HG03135 (cell line): ENCODE results near the gene SLC6A14.

Experiments
- ATAC-seq: cut with Tn5 transposase; IDR thresholded peaks from one replicate; pipeline ENCODE4 v1.9.1; 2021; ENCODE audit warnings: mild to moderate bottlenecking, moderate library complexity; ENCODE audit not compliant: unreplicated experiment

Gene SLC6A14, protein sequence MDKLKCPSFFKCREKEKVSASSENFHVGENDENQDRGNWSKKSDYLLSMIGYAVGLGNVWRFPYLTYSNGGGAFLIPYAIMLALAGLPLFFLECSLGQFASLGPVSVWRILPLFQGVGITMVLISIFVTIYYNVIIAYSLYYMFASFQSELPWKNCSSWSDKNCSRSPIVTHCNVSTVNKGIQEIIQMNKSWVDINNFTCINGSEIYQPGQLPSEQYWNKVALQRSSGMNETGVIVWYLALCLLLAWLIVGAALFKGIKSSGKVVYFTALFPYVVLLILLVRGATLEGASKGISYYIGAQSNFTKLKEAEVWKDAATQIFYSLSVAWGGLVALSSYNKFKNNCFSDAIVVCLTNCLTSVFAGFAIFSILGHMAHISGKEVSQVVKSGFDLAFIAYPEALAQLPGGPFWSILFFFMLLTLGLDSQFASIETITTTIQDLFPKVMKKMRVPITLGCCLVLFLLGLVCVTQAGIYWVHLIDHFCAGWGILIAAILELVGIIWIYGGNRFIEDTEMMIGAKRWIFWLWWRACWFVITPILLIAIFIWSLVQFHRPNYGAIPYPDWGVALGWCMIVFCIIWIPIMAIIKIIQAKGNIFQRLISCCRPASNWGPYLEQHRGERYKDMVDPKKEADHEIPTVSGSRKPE

DNA sequence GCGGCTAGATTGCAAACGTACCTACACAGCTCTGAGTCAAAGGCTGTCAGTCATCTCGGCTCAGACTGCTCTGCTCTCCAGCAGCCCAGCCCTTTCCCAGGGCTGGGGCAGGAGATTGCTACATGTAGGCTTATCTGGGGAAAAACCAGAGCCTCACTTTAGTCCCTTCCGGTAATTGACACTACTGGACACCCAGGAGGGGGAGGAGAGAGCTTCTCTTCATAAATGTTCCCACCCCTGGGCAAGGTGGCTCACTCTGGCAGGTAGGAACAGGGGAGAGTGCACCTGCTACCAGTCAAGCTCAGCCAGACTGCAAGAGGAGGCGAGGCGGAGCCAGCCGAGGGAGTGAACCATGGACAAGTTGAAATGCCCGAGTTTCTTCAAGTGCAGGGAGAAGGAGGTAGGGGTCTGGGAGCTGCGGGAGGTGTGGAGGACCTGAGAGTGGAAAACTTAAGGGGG lies at the start of gene SLC6A14:
TSS of gene SLC6A14 (plus strand) at position 249 of the 459 bp plus-strand sequence. CDS start at position 353, 104 bp downstream.
- no peak for ATAC-seq

- no peak for ATAC-seq
Observed at GRCh38 chrX:116395752-116396151, 40.7 kb upstream of the SLC6A14 start.

DNA sequence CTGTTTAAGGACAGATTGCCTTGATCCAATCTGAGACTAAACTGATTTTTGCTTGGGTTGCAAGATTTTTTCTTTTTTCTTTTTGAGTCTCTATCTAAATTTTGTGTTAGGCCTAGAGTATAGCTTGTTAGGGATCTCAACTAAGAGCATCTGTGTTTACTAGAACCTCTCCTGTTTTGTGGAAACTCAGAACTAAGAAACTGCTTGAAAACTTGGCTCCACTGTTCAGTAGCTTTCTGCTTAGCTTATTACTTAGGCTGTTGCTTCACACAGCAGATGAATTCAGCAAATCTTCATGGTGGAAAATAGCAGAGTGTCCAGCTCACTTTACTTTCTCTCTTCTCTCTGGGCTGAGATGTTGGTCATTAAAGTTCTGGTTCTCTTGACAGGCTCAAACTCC lies 36.7 kb upstream of the SLC6A14 start:
- no peak for ATAC-seq

GRCh38 chrX:116409219-116409618 lies 27.2 kb upstream of the SLC6A14 start:
- no peak for ATAC-seq

DNA sequence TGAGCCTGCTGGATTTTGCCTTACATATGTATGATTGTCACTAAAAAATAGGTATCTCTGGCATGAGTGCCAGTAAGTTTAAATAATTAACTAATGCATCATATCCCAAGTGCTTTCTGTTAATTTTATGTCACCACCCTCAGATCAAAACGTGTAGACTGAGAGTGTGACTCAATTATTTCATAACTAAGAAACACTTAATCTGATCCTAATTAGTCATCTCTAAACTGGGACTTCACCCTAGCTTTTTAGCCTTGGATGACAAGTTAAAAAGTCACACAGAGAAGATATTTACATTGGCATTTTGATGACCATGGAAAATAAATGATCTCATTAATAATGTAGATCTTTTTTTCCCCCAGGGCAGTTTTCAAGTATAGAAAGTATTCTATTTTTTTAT lies 23.1 kb upstream of the SLC6A14 start:
- ATAC-seq, result no peak

GRCh38 chrX:116417214-116417613 lies 19.2 kb upstream of the SLC6A14 start:
- no peak for ATAC-seq

GRCh38 chrX:116417968-116418367 lies 18.4 kb upstream of the SLC6A14 start:
- no peak for ATAC-seq

- ATAC-seq, result no peak
Observed at GRCh38 chrX:116427978-116428377, 8.4 kb upstream of the SLC6A14 start.

- no peak for ATAC-seq
Observed at GRCh38 chrX:116435597-116435996, 809 bp upstream of the SLC6A14 start.

DNA sequence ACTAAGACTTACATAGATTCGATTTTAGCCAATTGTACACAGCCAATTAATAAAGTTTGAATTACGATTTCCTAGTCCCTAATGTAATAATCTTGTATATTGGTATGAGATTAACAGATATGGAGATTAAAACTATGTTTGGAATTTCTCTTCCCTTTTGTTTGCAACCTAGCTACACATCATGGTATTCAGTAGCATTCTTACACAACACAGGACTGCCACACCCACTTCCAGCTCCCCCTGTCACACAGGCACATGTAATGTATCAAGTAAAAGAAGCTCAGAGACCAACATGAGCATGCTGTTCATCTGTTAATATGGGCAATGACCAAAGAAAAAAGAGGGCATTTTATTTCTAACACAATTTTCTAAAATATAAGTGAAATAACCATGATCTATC lies 12.8 kb downstream of the SLC6A14 start:
- no peak for ATAC-seq

- ATAC-seq, result no peak
Observed at GRCh38 chrX:116462822-116463221, 26.4 kb downstream of the SLC6A14 start, which contains the start of gene CT83. Gene CT83, minus strand, starts transcription at chrX:116462976. Its CDS starts 120 bp downstream, at chrX:116462856.

DNA sequence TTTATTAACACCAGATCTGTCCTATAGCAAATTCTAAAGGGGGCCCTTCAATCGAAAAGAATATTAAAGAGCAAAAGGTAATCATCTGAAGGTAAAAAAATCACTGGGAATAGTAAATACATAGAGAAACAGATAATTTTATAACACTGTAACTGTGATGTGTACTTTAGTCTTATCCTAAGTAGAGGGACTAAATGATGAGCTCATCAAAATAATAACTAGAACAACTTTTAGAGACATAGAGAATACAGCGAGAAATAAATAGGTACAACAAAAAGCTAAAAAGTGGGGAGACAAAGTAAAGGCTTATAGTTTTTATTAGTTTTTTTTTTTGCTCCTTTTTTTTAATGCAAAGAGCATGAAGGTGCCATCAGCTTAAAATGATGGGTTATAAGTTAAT lies 43.7 kb downstream of the SLC6A14 start:
- no peak for ATAC-seq

DNA sequence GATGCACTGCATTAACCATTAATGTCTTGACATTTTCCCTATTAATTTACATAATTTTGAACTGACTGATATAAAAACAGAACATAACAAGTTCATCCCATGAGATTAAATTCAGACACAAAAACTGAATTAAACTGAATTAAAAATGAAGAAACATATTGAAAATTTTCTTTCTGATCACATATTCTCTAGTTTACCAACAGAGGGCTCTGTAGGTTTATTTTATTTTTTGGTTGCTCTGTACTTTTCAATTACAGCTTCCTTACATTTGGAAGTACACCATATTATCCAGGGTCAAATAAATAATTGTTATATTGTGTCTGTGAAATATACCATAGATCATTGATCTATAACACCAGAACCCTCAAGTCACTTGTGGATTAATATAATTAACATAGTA lies 53.7 kb downstream of the SLC6A14 start:
- no peak for ATAC-seq

DNA sequence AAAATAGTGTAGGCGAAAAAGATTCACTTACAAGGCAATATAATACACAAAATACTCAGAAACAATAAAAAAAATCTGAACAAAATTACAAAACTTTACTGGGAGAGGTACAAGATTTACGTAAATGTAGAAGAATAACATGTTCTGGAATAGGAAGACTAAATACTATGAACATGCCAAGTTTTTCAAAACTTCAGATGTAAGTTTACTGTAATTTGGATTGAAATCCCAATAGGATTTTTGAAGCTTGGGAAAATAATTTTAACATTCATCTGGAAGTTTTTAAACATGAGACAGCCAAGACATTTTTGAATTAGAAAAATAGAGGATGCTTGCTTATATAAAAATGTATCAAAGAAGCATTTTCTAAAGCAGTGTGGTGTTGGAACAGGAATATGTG lies 56.9 kb downstream of the SLC6A14 start:
- ATAC-seq, result no peak

GRCh38 chrX:116499780-116500179 lies 63.4 kb downstream of the SLC6A14 start:
- ATAC-seq, result no peak
